Uterus (tissue), 2 donors: ENCODE data around the gene COL5A2.

Source experiments
- CTCF ChIP-seq, 4 experiments: fragments of 200-600 bp in 2 of 4; fragments of 450-650 bp in 2 of 4; sonication (generic) in 2 of 4; IDR thresholded peaks; one replicate each; pipeline ENCODE4 v1.5.1; 2016 to 2019; ENCODE audit warnings: antibody characterized with exemption in 4 of 4, mild to moderate bottlenecking in 2 of 4, moderate library complexity in 1 of 4
- POLR2A ChIP-seq, 2 donors: fragments of 450-650 bp; IDR thresholded peaks; one replicate each; pipeline ENCODE4 v1.6.1; 2016; ENCODE audit warnings: antibody characterized with exemption in 2 of 2, mild to moderate bottlenecking in 1 of 2, moderate library complexity in 1 of 2

- TF ChIP-seq POLR2A (IDR thresholded peaks at IDR 0.05) (no peak), CTCF (IDR thresholded peaks at IDR 0.05) (no peak)
Observed at GRCh38 chr2:189086250-189086649, 93.3 kb downstream of the COL5A2 start.
